ENCODE measurements around the gene TMEM38B. TPM values are rescaled to one million over a fixed set of nuclear protein-coding genes. Genes with fewer than 3 reads are reported as not detected.
"Not testable (repeated sequence)": the region's sequence is repeated elsewhere in the genome, so short reads cannot be mapped to it uniquely, and the experiment has no call there.

Gene TMEM38B
- total RNA-seq, 1 donor from 2014 or later, result 13.8 TPM

- H3K36me3 Mint-ChIP-seq (ENCODE audit: low read depth), result peaks cover 11% of the 10 kb centered on the region
- no peak for DNase-seq (ENCODE audit: low spot score)
- H3K4me1 Mint-ChIP-seq (ENCODE audit: low read depth), result no peaks in the 10 kb centered on the region
- no peaks in the 10 kb centered on the region for H3K27me3 Mint-ChIP-seq (ENCODE audit: insufficient read depth)
- no peak overlapping the region for H3K4me3 Mint-ChIP-seq
- intact Hi-C loops (cut with micrococcal nuclease), result no loop called here
- H3K27ac Mint-ChIP-seq, result no peak overlapping the region
- peaks cover 45% of the 10 kb centered on the region for H3K9me3 Mint-ChIP-seq
These were observed 57.4 kb downstream of the TMEM38B start for GRCh38 chr9:105751761-105752160.

- Mint-ChIP-seq H3K4me3 (no peak overlapping the region), H3K9me3 (peaks cover 22% of the 10 kb centered on the region), H3K4me1 (ENCODE audit: low read depth) (no peaks in the 10 kb centered on the region), H3K27me3 (ENCODE audit: insufficient read depth) (no peaks in the 10 kb centered on the region), H3K36me3 (ENCODE audit: low read depth) (peaks cover 2% of the 10 kb centered on the region), H3K27ac (no peak overlapping the region)
- DNase-seq (ENCODE audit: low spot score), result no peak
- intact Hi-C loops (cut with micrococcal nuclease), result no loop called here
These were observed 63.3 kb downstream of the TMEM38B start for GRCh38 chr9:105757496-105758251.

- intact Hi-C loops (cut with micrococcal nuclease), result no loop called here
- no peak for DNase-seq (ENCODE audit: low spot score)
- peaks cover under 1% of the 10 kb centered on the region for H3K9me3 Mint-ChIP-seq
- no peak overlapping the region for H3K4me3 Mint-ChIP-seq
- H3K36me3 Mint-ChIP-seq (ENCODE audit: low read depth), result no peaks in the 10 kb centered on the region
- H3K27ac Mint-ChIP-seq, result no peak overlapping the region
- no peaks in the 10 kb centered on the region for H3K27me3 Mint-ChIP-seq (ENCODE audit: insufficient read depth)
- H3K4me1 Mint-ChIP-seq (ENCODE audit: low read depth), result no peaks in the 10 kb centered on the region
These were observed 65.7 kb downstream of the TMEM38B start for GRCh38 chr9:105760053-105760452.

GRCh38 chr9:105782561-105783494 lies 88.5 kb downstream of the TMEM38B start:
- H3K27ac Mint-ChIP-seq; intact Hi-C loops (cut with micrococcal nuclease): not testable (repeated sequence)
- peaks cover 16% of the 10 kb centered on the region for H3K9me3 Mint-ChIP-seq

GRCh38 chr9:105783495-105783872 lies 89.1 kb downstream of the TMEM38B start:
- DNase-seq (ENCODE audit: low spot score); intact Hi-C loops (cut with micrococcal nuclease); H3K27ac Mint-ChIP-seq; H3K27me3 Mint-ChIP-seq (ENCODE audit: insufficient read depth); H3K4me1 Mint-ChIP-seq (ENCODE audit: low read depth); H3K36me3 Mint-ChIP-seq (ENCODE audit: low read depth); H3K4me3 Mint-ChIP-seq: not testable (repeated sequence)
- peaks cover 16% of the 10 kb centered on the region for H3K9me3 Mint-ChIP-seq

More at GRCh38 chr9:105782561-105783494, 88.5 kb downstream of the TMEM38B start:
- H3K36me3 Mint-ChIP-seq (ENCODE audit: low read depth); H3K4me1 Mint-ChIP-seq (ENCODE audit: low read depth); H3K4me3 Mint-ChIP-seq; H3K27me3 Mint-ChIP-seq (ENCODE audit: insufficient read depth); DNase-seq (ENCODE audit: low spot score): not testable (repeated sequence)

- intact Hi-C loops (cut with micrococcal nuclease); H3K36me3 Mint-ChIP-seq (ENCODE audit: low read depth); H3K4me3 Mint-ChIP-seq; H3K4me1 Mint-ChIP-seq (ENCODE audit: low read depth); H3K27me3 Mint-ChIP-seq (ENCODE audit: insufficient read depth); DNase-seq (ENCODE audit: low spot score); H3K27ac Mint-ChIP-seq: not testable (repeated sequence)
- H3K9me3 Mint-ChIP-seq, result peaks cover 26% of the 10 kb centered on the region
These were observed 92.5 kb downstream of the TMEM38B start for GRCh38 chr9:105786796-105787195.

- no peak for DNase-seq (ENCODE audit: low spot score)
- no peak overlapping the region for H3K4me3 Mint-ChIP-seq
- H3K36me3 Mint-ChIP-seq (ENCODE audit: low read depth), result no peaks in the 10 kb centered on the region
These were observed 121.9 kb downstream of the TMEM38B start for GRCh38 chr9:105816202-105816744.

GRCh38 chr9:105816981-105817380 lies 122.6 kb downstream of the TMEM38B start:
- H3K27me3 Mint-ChIP-seq (ENCODE audit: insufficient read depth), result no peaks in the 10 kb centered on the region
- intact Hi-C loops (cut with micrococcal nuclease), result no loop called here
- no peaks in the 10 kb centered on the region for H3K36me3 Mint-ChIP-seq (ENCODE audit: low read depth)
- H3K4me3 Mint-ChIP-seq, result no peak overlapping the region
- H3K4me1 Mint-ChIP-seq (ENCODE audit: low read depth), result no peaks in the 10 kb centered on the region
- H3K27ac Mint-ChIP-seq, result no peak overlapping the region
- DNase-seq (ENCODE audit: low spot score), result no peak
- peaks cover 23% of the 10 kb centered on the region for H3K9me3 Mint-ChIP-seq

More at GRCh38 chr9:105816202-105816744, 121.9 kb downstream of the TMEM38B start:
- Mint-ChIP-seq H3K27me3 (ENCODE audit: insufficient read depth) (no peaks in the 10 kb centered on the region), H3K27ac (no peak overlapping the region), H3K9me3 (peaks cover 30% of the 10 kb centered on the region), H3K4me1 (ENCODE audit: low read depth) (no peaks in the 10 kb centered on the region)
- intact Hi-C loops (cut with micrococcal nuclease), result no loop called here

- no peaks in the 10 kb centered on the region for H3K36me3 Mint-ChIP-seq (ENCODE audit: low read depth)
- H3K4me3 Mint-ChIP-seq, result no peak overlapping the region
- H3K4me1 Mint-ChIP-seq (ENCODE audit: low read depth), result no peaks in the 10 kb centered on the region
- DNase-seq (ENCODE audit: low spot score), result peak; percentile 1
- intact Hi-C loops (cut with micrococcal nuclease), result no loop called here
- H3K27me3 Mint-ChIP-seq (ENCODE audit: insufficient read depth), result no peaks in the 10 kb centered on the region
- no peak overlapping the region for H3K27ac Mint-ChIP-seq
- peaks cover 15% of the 10 kb centered on the region for H3K9me3 Mint-ChIP-seq
These were observed 124.6 kb downstream of the TMEM38B start for GRCh38 chr9:105818903-105819302.

GRCh38 chr9:105822814-105823213 lies 128.5 kb downstream of the TMEM38B start:
- H3K9me3 Mint-ChIP-seq, result peaks cover 11% of the 10 kb centered on the region
- no peaks in the 10 kb centered on the region for H3K36me3 Mint-ChIP-seq (ENCODE audit: low read depth)
- H3K4me3 Mint-ChIP-seq, result no peak overlapping the region
- intact Hi-C loops (cut with micrococcal nuclease), result no loop called here
- H3K27me3 Mint-ChIP-seq (ENCODE audit: insufficient read depth), result no peaks in the 10 kb centered on the region
- DNase-seq (ENCODE audit: low spot score), result no peak
- no peak overlapping the region for H3K27ac Mint-ChIP-seq
- no peaks in the 10 kb centered on the region for H3K4me1 Mint-ChIP-seq (ENCODE audit: low read depth)
